Measurements from ENCODE around the gene PKP1.

GRCh38 chr1:201291916-201292315 lies 8.6 kb downstream of the PKP1 start:
- TF ChIP-seq, protein P1, sequence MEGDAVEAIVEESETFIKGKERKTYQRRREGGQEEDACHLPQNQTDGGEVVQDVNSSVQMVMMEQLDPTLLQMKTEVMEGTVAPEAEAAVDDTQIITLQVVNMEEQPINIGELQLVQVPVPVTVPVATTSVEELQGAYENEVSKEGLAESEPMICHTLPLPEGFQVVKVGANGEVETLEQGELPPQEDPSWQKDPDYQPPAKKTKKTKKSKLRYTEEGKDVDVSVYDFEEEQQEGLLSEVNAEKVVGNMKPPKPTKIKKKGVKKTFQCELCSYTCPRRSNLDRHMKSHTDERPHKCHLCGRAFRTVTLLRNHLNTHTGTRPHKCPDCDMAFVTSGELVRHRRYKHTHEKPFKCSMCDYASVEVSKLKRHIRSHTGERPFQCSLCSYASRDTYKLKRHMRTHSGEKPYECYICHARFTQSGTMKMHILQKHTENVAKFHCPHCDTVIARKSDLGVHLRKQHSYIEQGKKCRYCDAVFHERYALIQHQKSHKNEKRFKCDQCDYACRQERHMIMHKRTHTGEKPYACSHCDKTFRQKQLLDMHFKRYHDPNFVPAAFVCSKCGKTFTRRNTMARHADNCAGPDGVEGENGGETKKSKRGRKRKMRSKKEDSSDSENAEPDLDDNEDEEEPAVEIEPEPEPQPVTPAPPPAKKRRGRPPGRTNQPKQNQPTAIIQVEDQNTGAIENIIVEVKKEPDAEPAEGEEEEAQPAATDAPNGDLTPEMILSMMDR (conservative IDR thresholded peaks at IDR 0.05) = no peak
- no peak for TF ChIP-seq EZH2 (IDR thresholded peaks at IDR 0.05; ENCODE audit: low read depth)
